ENCODE data around the gene TENM4. TPM values are rescaled to one million over a fixed set of nuclear protein-coding genes. Genes with fewer than 3 reads are reported as not detected.
A peak's percentile ranks its signal among the peaks of the same experiment; 100 is the strongest.

TENM4 gene
- total RNA-seq, 4 donors from 2014 or later = 16.8 to 158 (median 120) TPM

DNA sequence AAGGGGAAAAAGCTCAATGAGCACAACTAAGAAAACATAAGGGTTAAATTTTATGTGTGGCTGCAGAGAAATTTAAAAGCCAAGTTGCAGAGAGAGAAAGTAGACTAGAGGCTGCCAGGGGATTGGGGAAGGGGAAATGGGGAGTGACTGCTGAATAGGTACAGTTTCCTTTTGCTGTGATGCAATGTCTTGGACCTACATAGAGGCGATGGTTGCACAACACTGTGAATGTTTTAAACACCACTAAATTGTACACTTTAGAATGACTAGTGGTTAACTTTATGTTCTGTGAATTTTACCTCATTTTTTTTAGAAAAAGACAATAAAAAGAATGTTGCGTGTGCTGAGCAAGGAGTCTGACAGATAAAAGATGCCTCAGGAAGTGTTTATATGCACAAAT lies 36.5 kb downstream of the TENM4 start:
- H3K4me1 ChIP-seq = peaks cover 3 to 8% of the 10 kb centered on the region in 2 donors
- H3K9me3 ChIP-seq = no peaks in the 10 kb centered on the region
- no peaks in the 10 kb centered on the region for H3K27me3 ChIP-seq
- intact Hi-C loops (cut with DNase I) = no loop called here
- TF ChIP-seq, protein P1, sequence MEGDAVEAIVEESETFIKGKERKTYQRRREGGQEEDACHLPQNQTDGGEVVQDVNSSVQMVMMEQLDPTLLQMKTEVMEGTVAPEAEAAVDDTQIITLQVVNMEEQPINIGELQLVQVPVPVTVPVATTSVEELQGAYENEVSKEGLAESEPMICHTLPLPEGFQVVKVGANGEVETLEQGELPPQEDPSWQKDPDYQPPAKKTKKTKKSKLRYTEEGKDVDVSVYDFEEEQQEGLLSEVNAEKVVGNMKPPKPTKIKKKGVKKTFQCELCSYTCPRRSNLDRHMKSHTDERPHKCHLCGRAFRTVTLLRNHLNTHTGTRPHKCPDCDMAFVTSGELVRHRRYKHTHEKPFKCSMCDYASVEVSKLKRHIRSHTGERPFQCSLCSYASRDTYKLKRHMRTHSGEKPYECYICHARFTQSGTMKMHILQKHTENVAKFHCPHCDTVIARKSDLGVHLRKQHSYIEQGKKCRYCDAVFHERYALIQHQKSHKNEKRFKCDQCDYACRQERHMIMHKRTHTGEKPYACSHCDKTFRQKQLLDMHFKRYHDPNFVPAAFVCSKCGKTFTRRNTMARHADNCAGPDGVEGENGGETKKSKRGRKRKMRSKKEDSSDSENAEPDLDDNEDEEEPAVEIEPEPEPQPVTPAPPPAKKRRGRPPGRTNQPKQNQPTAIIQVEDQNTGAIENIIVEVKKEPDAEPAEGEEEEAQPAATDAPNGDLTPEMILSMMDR (IDR thresholded peaks at IDR 0.05) = no peak
- no peak for TF ChIP-seq POLR2A (IDR thresholded peaks at IDR 0.05)
- WGBS, 2 donors = 84 to 90% methylated on average over 2 of the region's 2 CpGs
- H3K27ac ChIP-seq = no peak overlapping the region
- no peak overlapping the region for H3K4me3 ChIP-seq (replicated peaks in 1 of 3)
- H3K36me3 ChIP-seq = no peaks in the 10 kb centered on the region
- no peak for DNase-seq

DNA sequence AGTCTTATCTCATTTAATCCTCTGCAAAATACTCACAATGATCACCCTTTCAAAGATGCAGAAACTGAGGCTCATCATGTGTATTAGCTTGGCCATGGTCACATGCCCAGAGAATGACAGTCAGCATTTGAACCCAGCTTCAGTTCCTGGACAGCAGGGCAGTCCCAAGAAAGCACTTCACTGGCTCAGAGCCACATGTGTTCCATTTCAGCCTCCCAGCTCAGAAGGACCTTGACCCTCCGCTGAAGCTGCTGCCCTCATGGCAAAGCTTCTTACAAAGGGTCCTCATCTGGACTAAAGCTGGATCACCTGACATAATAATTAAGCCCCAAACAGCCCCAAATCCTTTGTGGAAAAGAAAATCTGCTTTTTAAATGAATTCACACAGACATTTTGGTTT lies 37.0 kb downstream of the TENM4 start:
- H3K4me1 ChIP-seq = peaks cover 3 to 8% of the 10 kb centered on the region in 2 donors
- H3K36me3 ChIP-seq = no peaks in the 10 kb centered on the region
- TF ChIP-seq, protein P1 (IDR thresholded peaks at IDR 0.05) = no peak
- TF ChIP-seq POLR2A (IDR thresholded peaks at IDR 0.05) = no peak
- intact Hi-C loops (cut with DNase I) = no loop called here
- H3K9me3 ChIP-seq = no peaks in the 10 kb centered on the region
- no peak overlapping the region for H3K4me3 ChIP-seq (replicated peaks in 1 of 3)
- H3K27ac ChIP-seq = no peak overlapping the region
- no peaks in the 10 kb centered on the region for H3K27me3 ChIP-seq
- DNase-seq = no peak
- 93 to 100% methylated on average over 1 of the region's 1 CpG for WGBS, 2 donors

DNA sequence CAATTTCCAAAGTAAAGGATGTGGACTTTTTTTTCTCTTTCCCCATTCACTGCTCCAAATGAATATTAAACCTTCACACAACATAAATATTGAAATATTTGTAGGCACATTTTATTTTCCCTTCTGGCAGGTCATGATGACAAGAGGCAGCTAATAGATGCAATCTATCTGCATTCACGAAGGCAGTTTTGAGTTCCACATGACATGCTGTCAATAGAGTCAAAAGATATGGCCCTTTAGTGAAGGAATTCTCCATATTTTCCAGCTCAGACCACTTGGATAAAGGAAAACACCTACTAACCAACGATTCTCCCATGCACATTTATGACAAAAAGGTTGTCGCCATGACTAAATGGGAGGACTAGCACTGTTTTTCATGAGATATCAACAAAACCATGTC lies 37.9 kb downstream of the TENM4 start:
- 88 to 89% methylated on average over 3 of the region's 3 CpGs for whole genome bisulfite sequencing, 2 donors
- intact Hi-C loops (cut with DNase I) = no loop called here
- H3K4me3 ChIP-seq (replicated peaks in 1 of 3) = no peak overlapping the region
- no peaks in the 10 kb centered on the region for H3K9me3 ChIP-seq
- no peaks in the 10 kb centered on the region for H3K27me3 ChIP-seq
- H3K36me3 ChIP-seq = no peaks in the 10 kb centered on the region
- H3K4me1 ChIP-seq = peaks cover 3 to 12% of the 10 kb centered on the region in 2 donors
- DNase-seq = no peak
- H3K27ac ChIP-seq = no peak overlapping the region
- TF ChIP-seq, protein P1 (IDR thresholded peaks at IDR 0.05) = no peak
- TF ChIP-seq POLR2A (IDR thresholded peaks at IDR 0.05) = no peak

DNA sequence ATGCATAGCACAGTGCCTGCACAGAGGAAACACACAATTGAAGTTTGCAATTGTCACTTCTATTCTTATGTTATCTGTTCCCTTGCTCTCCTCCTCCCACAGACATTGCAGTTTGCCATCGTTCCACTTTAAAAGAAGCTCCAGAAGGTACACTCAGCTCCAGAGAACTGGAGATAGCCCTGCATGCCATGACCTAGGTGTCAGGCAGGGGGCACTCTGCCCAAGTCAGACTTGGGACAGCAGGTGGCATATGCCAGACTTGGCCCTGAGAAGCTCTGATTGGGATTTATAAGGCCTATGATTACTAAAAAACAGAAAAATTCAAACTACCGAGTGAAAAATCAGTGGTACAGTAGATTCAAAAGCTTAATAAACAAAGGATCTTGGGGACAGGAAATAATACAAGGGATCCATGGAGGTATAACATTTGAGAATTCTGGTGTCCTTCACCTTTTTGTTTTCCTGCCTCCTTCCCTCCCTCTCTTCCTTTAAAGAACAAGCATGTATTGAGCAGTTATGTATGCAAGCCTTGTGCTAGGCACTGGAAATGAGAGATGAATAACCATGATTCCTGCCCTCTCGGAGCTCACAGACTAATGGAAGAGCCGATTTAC lies 40.0 kb downstream of the TENM4 start:
- no peak for TF ChIP-seq POLR2A (IDR thresholded peaks at IDR 0.05)
- TF ChIP-seq, protein P1 (IDR thresholded peaks at IDR 0.05) = peak; percentile 29 to 80 (median 71)

DNA sequence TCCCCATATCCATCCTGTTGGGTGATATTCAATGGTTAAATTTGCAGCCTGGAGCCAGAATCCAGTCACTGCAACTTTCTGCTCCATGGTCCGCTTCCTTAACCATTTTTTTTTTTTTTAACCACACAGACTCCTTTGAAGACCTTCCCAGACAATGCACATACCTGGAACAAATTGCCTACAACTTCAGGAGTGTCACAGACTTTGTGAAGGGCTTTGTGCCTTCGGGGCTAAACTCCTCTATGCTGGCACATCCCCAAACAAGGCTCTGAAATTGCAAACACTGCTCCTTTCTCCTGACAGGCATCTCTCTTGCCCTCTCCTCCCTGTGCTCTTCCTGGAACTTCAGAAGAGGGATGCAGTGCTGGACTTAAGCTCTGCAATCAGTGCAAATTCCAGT lies 40.6 kb downstream of the TENM4 start:
- Histone ChIP-seq H3K4me3 (replicated peaks in 1 of 3) (no peak overlapping the region), H3K27ac (no peak overlapping the region), H3K36me3 (no peaks in the 10 kb centered on the region), H3K27me3 (no peaks in the 10 kb centered on the region), H3K4me1 (peaks cover 3 to 13% of the 10 kb centered on the region in 2 donors), H3K9me3 (no peaks in the 10 kb centered on the region)
- DNase-seq = no peak
- TF ChIP-seq, protein P1 (IDR thresholded peaks at IDR 0.05) = no peak
- TF ChIP-seq POLR2A (IDR thresholded peaks at IDR 0.05) = no peak
- intact Hi-C loops (cut with DNase I) = no loop called here
- WGBS, 2 donors = 17 to 25% methylated on average over 2 of the region's 2 CpGs

More for the DNA sequence above, 40.0 kb downstream of the TENM4 start:
- peaks cover 3 to 13% of the 10 kb centered on the region in 2 donors for H3K4me1 ChIP-seq
- DNase-seq = peak; percentile 70 to 74
- no peaks in the 10 kb centered on the region for H3K36me3 ChIP-seq
- intact Hi-C loops (cut with DNase I) = no loop called here
- H3K9me3 ChIP-seq = no peaks in the 10 kb centered on the region
- H3K27ac ChIP-seq = no peak overlapping the region
- no peak overlapping the region for H3K4me3 ChIP-seq (replicated peaks in 1 of 3)
- H3K27me3 ChIP-seq = no peaks in the 10 kb centered on the region
- 75 to 76% methylated on average over 4 of the region's 4 CpGs for WGBS, 2 donors
